ENCODE data around the gene DNAJB13.

DNAJB13 gene

GRCh38 chr11:73946798-73947458, 3.9 kb upstream of the DNAJB13 start:
- no peak for TF ChIP-seq ZNF830 (tag by site-specific recombination; IDR thresholded peaks at IDR 0.05; ENCODE audit: low read depth)
- no peak for TF ChIP-seq ZNF571 (tag by site-specific recombination; IDR thresholded peaks at IDR 0.05)
- TF ChIP-seq ZNF792 (tag by site-specific recombination; IDR thresholded peaks at IDR 0.05): no peak
- 0 out of 2 replicates have a peak, but pooled peaks have one; percentile 81 for TF ChIP-seq TRIM28 (IDR thresholded peaks at IDR 0.05; ENCODE audit: borderline replicate concordance, low read length)
- TF ChIP-seq ZNF555 (tag by site-specific recombination; conservative IDR thresholded peaks at IDR 0.05): no peak
- TF ChIP-seq SP7 (tag by site-specific recombination; IDR thresholded peaks at IDR 0.05): no peak
- TF ChIP-seq GLIS1 (tag by site-specific recombination; IDR thresholded peaks at IDR 0.05): peak; percentile 15; the same call in 1 of the 2 replicates
- TF ChIP-seq ZNF423 (tag by site-specific recombination; IDR thresholded peaks at IDR 0.05): no peak
- TF ChIP-seq ZNF521 (tag by site-specific recombination; IDR thresholded peaks at IDR 0.05): no peak
- Histone ChIP-seq H3K9me3 (ENCODE audit: control insufficient read depth, insufficient read depth, low read depth, low read length) (no peaks in the 10 kb centered on the region), H3K4me3 (ENCODE audit: low read depth, low read length) (no peak overlapping the region), H3K4me1 (ENCODE audit: control insufficient read depth, insufficient read depth, low read length) (no peaks in the 10 kb centered on the region), H3K36me3 (ENCODE audit: control insufficient read depth in 2 of 2, insufficient read depth in 1 of 2, low read length in 2 of 2) (no peaks in the 10 kb centered on the region), H3K27ac (ENCODE audit: extremely low read depth, low read depth, low read length) (no peak overlapping the region)
- ChIA-PET POLR2A (no interaction called here), CTCF (interaction anchor here (1.2 to 2.0 kb wide), 2 partner anchors 16 to 17 kb away, joined by 4 to 6 read pairs; no protein-coding TSS in a partner anchor)

DNA sequence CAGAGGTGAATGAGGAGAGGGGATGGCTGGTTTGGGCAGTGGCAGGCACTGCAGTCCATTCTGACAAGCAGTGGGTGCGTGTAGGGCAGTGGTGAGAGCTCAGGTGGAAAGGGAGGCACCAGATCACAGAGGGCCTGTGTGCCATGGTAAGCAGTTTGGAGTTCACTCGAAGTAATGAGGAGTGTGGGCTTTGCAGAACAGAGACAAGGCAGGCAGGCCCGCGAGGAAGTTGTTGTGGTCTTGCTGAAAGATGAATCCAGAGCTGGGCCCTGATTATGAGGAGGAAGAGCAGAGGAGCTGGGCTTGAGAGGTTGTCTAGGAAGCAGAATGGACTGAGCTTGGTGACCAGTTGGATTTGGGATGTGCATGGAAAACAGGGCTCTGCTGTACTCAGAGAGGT, 1.6 kb upstream of the DNAJB13 start:
- Histone ChIP-seq H3K4me1 (ENCODE audit: control insufficient read depth, insufficient read depth, low read length) (no peaks in the 10 kb centered on the region), H3K4me3 (ENCODE audit: low read depth, low read length) (no peak overlapping the region), H3K27ac (ENCODE audit: extremely low read depth, low read depth, low read length) (no peak overlapping the region), H3K36me3 (ENCODE audit: control insufficient read depth in 2 of 2, insufficient read depth in 1 of 2, low read length in 2 of 2) (no peaks in the 10 kb centered on the region), H3K9me3 (ENCODE audit: control insufficient read depth, insufficient read depth, low read depth, low read length) (no peaks in the 10 kb centered on the region)
- TF ChIP-seq, protein P1, sequence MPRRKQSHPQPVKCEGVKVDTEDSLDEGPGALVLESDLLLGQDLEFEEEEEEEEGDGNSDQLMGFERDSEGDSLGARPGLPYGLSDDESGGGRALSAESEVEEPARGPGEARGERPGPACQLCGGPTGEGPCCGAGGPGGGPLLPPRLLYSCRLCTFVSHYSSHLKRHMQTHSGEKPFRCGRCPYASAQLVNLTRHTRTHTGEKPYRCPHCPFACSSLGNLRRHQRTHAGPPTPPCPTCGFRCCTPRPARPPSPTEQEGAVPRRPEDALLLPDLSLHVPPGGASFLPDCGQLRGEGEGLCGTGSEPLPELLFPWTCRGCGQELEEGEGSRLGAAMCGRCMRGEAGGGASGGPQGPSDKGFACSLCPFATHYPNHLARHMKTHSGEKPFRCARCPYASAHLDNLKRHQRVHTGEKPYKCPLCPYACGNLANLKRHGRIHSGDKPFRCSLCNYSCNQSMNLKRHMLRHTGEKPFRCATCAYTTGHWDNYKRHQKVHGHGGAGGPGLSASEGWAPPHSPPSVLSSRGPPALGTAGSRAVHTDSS (tag by site-specific recombination; IDR thresholded peaks at IDR 0.05): no peak
- TF ChIP-seq ZNF473 (tag by site-specific recombination; IDR thresholded peaks at IDR 0.05) (no peak), ZNF174 (tag by site-specific recombination; IDR thresholded peaks at IDR 0.05) (no peak)
- ChIA-PET POLR2A (no interaction called here), CTCF (interaction anchor here (0.6 kb wide), 2 partner anchors 15 to 137 kb away, joined by 3 to 5 read pairs; no protein-coding TSS in a partner anchor)

DNA sequence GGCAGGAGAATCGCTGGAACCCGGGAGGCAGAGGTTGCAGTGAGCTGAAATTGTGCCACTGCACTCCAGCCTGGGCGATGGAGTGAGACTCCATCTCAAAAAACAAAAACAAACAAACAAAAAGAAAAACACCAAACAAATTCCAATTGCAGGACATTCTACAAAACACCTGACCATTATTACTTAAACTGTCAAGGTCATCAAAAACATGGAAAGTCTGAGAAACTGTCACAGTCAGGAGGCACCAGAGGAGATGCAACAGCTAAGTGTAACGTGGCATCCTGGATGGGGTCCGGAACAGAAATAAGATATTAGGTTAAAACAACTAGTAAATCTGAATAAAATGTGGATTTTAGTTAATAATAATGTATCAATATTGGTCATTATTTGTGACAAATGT, 914 bp upstream of the DNAJB13 start:
- H3K27ac ChIP-seq (ENCODE audit: extremely low read depth, low read depth, low read length): no peak overlapping the region
- TF ChIP-seq, protein P2, sequence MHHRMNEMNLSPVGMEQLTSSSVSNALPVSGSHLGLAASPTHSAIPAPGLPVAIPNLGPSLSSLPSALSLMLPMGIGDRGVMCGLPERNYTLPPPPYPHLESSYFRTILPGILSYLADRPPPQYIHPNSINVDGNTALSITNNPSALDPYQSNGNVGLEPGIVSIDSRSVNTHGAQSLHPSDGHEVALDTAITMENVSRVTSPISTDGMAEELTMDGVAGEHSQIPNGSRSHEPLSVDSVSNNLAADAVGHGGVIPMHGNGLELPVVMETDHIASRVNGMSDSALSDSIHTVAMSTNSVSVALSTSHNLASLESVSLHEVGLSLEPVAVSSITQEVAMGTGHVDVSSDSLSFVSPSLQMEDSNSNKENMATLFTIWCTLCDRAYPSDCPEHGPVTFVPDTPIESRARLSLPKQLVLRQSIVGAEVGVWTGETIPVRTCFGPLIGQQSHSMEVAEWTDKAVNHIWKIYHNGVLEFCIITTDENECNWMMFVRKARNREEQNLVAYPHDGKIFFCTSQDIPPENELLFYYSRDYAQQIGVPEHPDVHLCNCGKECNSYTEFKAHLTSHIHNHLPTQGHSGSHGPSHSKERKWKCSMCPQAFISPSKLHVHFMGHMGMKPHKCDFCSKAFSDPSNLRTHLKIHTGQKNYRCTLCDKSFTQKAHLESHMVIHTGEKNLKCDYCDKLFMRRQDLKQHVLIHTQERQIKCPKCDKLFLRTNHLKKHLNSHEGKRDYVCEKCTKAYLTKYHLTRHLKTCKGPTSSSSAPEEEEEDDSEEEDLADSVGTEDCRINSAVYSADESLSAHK (tag by site-specific recombination; IDR thresholded peaks at IDR 0.05): no peak
- TF ChIP-seq ZIC2 (tag by site-specific recombination; IDR thresholded peaks at IDR 0.05) (no peak), ZNF148 (tag by site-specific recombination; IDR thresholded peaks at IDR 0.05; ENCODE audit: borderline replicate concordance) (no peak), ZNF768 (tag by site-specific recombination; IDR thresholded peaks at IDR 0.05) (no peak), ZNF664 (tag by site-specific recombination; IDR thresholded peaks at IDR 0.05) (no peak), ZBTB17 (tag by site-specific recombination; IDR thresholded peaks at IDR 0.05) (no peak), ZNF610 (tag by site-specific recombination; IDR thresholded peaks at IDR 0.05; ENCODE audit: borderline replicate concordance) (no peak), ZNF48 (tag by site-specific recombination; IDR thresholded peaks at IDR 0.05) (no peak), ZBTB1 (tag by site-specific recombination; IDR thresholded peaks at IDR 0.05) (no peak), ZNF510 (tag by site-specific recombination; IDR thresholded peaks at IDR 0.05; ENCODE audit: insufficient replicate concordance) (no peak)
- no peaks in the 10 kb centered on the region for H3K4me1 ChIP-seq (ENCODE audit: control insufficient read depth, insufficient read depth, low read length)
- ChIA-PET POLR2A (no interaction called here), CTCF (no interaction called here)
- H3K4me3 ChIP-seq (ENCODE audit: low read depth, low read length): no peak overlapping the region
- no peaks in the 10 kb centered on the region for H3K9me3 ChIP-seq (ENCODE audit: control insufficient read depth, insufficient read depth, low read depth, low read length)
- H3K36me3 ChIP-seq (ENCODE audit: control insufficient read depth in 2 of 2, insufficient read depth in 1 of 2, low read length in 2 of 2): no peaks in the 10 kb centered on the region

Measured in HEK293 (cell line).